HepG2 (cell line): ENCODE measurements around the gene NDST1. TPM values are rescaled to one million over a fixed set of nuclear protein-coding genes. Genes with fewer than 3 reads are reported as not detected.

ENCODE experiments used
- ATAC-seq: fragments of 200-7000 bp; cut with Tn5 transposase; 3 replicates; pipeline ENCODE4 v1.9.1; 2020; ENCODE audit warnings: mild to moderate bottlenecking, moderate library complexity
- BruUV-seq: library from RNA; stranded (reverse); fragments of 400-500 nt; replicated peaks from 2 replicates; lab custom pipeline; 2021; lab: Mats Ljungman, UMichigan
- CTCF ChIA-PET: fragments of 300-600 bp; formaldehyde crosslinking; extraction: SDS; loops from one replicate; lab custom pipeline; 2021; ENCODE audit warnings: low total read pairs, inconsistent platforms, low intra/inter-chr PET ratio; lab: Yijun Ruan, JAX
- POLR2A ChIA-PET: fragments of 350-600 bp; sonication (Branson Sonifier 250); formaldehyde crosslinking; loops from one replicate; lab custom pipeline; 2020; ENCODE audit warnings: antibody characterized with exemption, inconsistent platforms; lab: Yijun Ruan, JAX
- DNase-seq: peaks from one replicate; pipeline ENCODE4 v3.0.0-alpha.2; 2015; ENCODE audit warnings: low spot score
- FAIRE-seq: peaks from 3 replicates; lab custom pipeline; 2011; peaks lifted over from hg19 to GRCh38; lab: Jason Lieb, UNC
- H2AFZ ChIP-seq: one replicate; pipeline ENCODE4 v1.6.1; 2011; ENCODE audit warnings: low read length, inconsistent platforms
- H3K27ac ChIP-seq: fragments of 300-600 bp; 3 replicates; pipeline ENCODE4 v1.8.0; 2011; ENCODE audit warnings: mixed run types, mild to moderate bottlenecking, mixed read lengths, low read length, inconsistent platforms; ENCODE audit not compliant: insufficient read depth; ENCODE audit errors: extremely low read length
- H3K27me3 ChIP-seq, 2 experiments: fragments of 200-600 bp in 1 of 2; 2 replicates in 1 of 2; 3 replicates in 1 of 2; pipeline versions ENCODE4 v1.6.0 to v1.8.0; 2011; ENCODE audit warnings: low read length in 2 of 2, mild to moderate bottlenecking in 2 of 2, moderate library complexity in 2 of 2, inconsistent platforms in 1 of 2; ENCODE audit not compliant: insufficient read depth in 2 of 2, control insufficient read depth in 1 of 2
- H3K36me3 ChIP-seq, 2 experiments: fragments of 200-600 bp in 1 of 2; replicated peaks in 1 of 2; 2 replicates in 1 of 2; 3 replicates in 1 of 2; pipeline versions ENCODE4 v1.5.1 to v1.8.0; 2011; ENCODE audit warnings: low read length in 2 of 2, inconsistent platforms in 1 of 2; ENCODE audit not compliant: insufficient read depth in 2 of 2, control insufficient read depth in 1 of 2
- H3K4me1 ChIP-seq: 2 replicates; pipeline ENCODE4 v1.5.1; 2012; ENCODE audit warnings: low read length, inconsistent platforms; ENCODE audit not compliant: insufficient read depth
- H3K4me2 ChIP-seq: 2 replicates; pipeline ENCODE4 v1.6.0; 2011; ENCODE audit warnings: low read depth, low read length, inconsistent platforms
- H3K4me3 ChIP-seq, 3 experiments: fragments of 200-600 bp in 1 of 3; sonication (generic), shearing (Covaris generic) in 1 of 3; replicated peaks in 1 of 3; 2 replicates each; pipeline ENCODE4 v1.5.1; 2011 to 2016; ENCODE audit warnings: low read length in 3 of 3, inconsistent platforms in 2 of 3, low read depth in 2 of 3, mild to moderate bottlenecking in 2 of 3, control low read depth in 1 of 3, mixed read lengths in 1 of 3; ENCODE audit not compliant: insufficient read depth in 1 of 3
- H3K79me2 ChIP-seq: one replicate; pipeline ENCODE4 v1.6.1; 2011; ENCODE audit warnings: low read length, inconsistent platforms; ENCODE audit not compliant: insufficient read depth
- H3K9ac ChIP-seq: 2 replicates; pipeline ENCODE4 v1.6.0; 2011; ENCODE audit warnings: mild to moderate bottlenecking, low read depth, low read length, inconsistent platforms; ENCODE audit not compliant: insufficient read depth
- H3K9me3 ChIP-seq: 2 replicates; pipeline ENCODE4 v1.5.1; 2012; ENCODE audit warnings: mild to moderate bottlenecking, low read length
- H4K20me1 ChIP-seq: 2 replicates; pipeline ENCODE4 v1.6.0; 2011; ENCODE audit warnings: inconsistent platforms, mild to moderate bottlenecking, low read length, moderate library complexity; ENCODE audit not compliant: insufficient read depth
- CBFB ChIP-seq: sonication (generic); formaldehyde crosslinking; IDR thresholded peaks from 2 replicates; pipeline ENCODE4 v1.4.0; 2020; ENCODE audit warnings: missing genetic modification reagents
- CREM ChIP-seq, 2 experiments: sonication (generic) in 1 of 2; formaldehyde crosslinking in 1 of 2; IDR thresholded peaks; 2 replicates each; pipeline versions ENCODE4 v1.4.0 to v1.6.1; 2016 to 2020; ENCODE audit warnings: antibody characterized with exemption in 1 of 2, mild to moderate bottlenecking in 1 of 2, missing genetic modification reagents in 1 of 2
- IRF2 ChIP-seq: IDR thresholded peaks from 2 replicates; pipeline ENCODE4 v1.6.1; 2018; ENCODE audit warnings: missing genetic modification reagents, missing compliant biosample characterization
- KLF12 ChIP-seq: sonication (generic); formaldehyde crosslinking; IDR thresholded peaks from 2 replicates; pipeline ENCODE4 v1.4.0; 2020; ENCODE audit warnings: missing genetic modification reagents, borderline replicate concordance
- MEIS2 ChIP-seq: sonication (generic); formaldehyde crosslinking; IDR thresholded peaks from 2 replicates; pipeline ENCODE4 v1.9.0; 2021; ENCODE audit warnings: mild to moderate bottlenecking, missing genetic modification reagents
- MIER3 ChIP-seq: IDR thresholded peaks from 2 replicates; pipeline ENCODE4 v1.6.1; 2016; ENCODE audit warnings: missing compliant biosample characterization, borderline replicate concordance
- MXI1 ChIP-seq: IDR thresholded peaks from 3 replicates; pipeline ENCODE4 v1.6.1; 2012; ENCODE audit warnings: low read depth, low read length, inconsistent platforms, borderline replicate concordance
- REL ChIP-seq: sonication (generic); formaldehyde crosslinking; conservative IDR thresholded peaks from 2 replicates; pipeline ENCODE4 v1.8.0; 2022; ENCODE audit warnings: mild to moderate bottlenecking, missing genetic modification reagents, moderate library complexity
- SATB2 ChIP-seq: sonication (generic); formaldehyde crosslinking; IDR thresholded peaks from 2 replicates; pipeline ENCODE4 v1.5.0; 2020; ENCODE audit warnings: missing genetic modification reagents
- ZNF12 ChIP-seq: sonication (generic); formaldehyde crosslinking; IDR thresholded peaks from 2 replicates; pipeline ENCODE4 v1.5.0; 2020; ENCODE audit warnings: missing genetic modification reagents
- ZNF33B ChIP-seq: sonication (generic); formaldehyde crosslinking; IDR thresholded peaks from 2 replicates; pipeline ENCODE4 v1.5.1; 2020; ENCODE audit warnings: mild to moderate bottlenecking, missing genetic modification reagents
- ZNF562 ChIP-seq: sonication (generic); formaldehyde crosslinking; IDR thresholded peaks from 2 replicates; pipeline ENCODE4 v1.8.0; 2022; ENCODE audit warnings: missing genetic modification reagents, borderline replicate concordance
- ZNF598 ChIP-seq: sonication (generic); formaldehyde crosslinking; IDR thresholded peaks from 2 replicates; pipeline ENCODE4 v1.5.1; 2020; ENCODE audit warnings: mild to moderate bottlenecking, missing genetic modification reagents, borderline replicate concordance
- WGBS: methylation state at CpG from one replicate; pipeline ENCODE4 v1.1.6; 2017; ENCODE audit warnings: low lambda C conversion rate; 5-methylcytosine and 5-hydroxymethylcytosine counted together
- in situ Hi-C: cut with HindIII; loops from 2 replicates; pipeline ENCODE4 v1.10.0; 2017; ENCODE audit warnings: low pct_unique_long_range_greater_than_20kb; ENCODE audit not compliant: extremely low pct_ligation_motif_present
- intact Hi-C: fragments of 100-400 bp; cut with micrococcal nuclease; formaldehyde crosslinking; loops from one replicate; pipeline ENCODE4 v1.10.0; 2022; ENCODE audit not compliant: unreplicated experiment
- polyA plus RNA-seq, 8 experiments: library from polyadenylated mRNA; depleted of rRNA in 3 of 8; stranded (reverse) in 7 of 8; unstranded in 1 of 8; fragments of >200 nt; fragmentation: Illumina TruSeq in 4 of 8; extraction: Trizol in 4 of 8; gene quantifications; 2 replicates each; pipeline versions ENCODE4 v1.2.1 to v1.2.3, GENCODE V29; 2011 to 2016; ENCODE audit warnings: low read depth in 4 of 8, missing spikeins in 1 of 8, mixed read lengths in 1 of 8; ENCODE audit not compliant: insufficient read depth in 1 of 8
- total RNA-seq, 5 experiments: library from RNA; depleted of rRNA; stranded (reverse); fragments of >200 nt; fragmentation: Illumina TruSeq; extraction: Trizol; gene quantifications; 2 replicates each; pipeline ENCODE4 v1.2.3, GENCODE V29; 2016; ENCODE audit warnings: low read depth in 1 of 5
- TF ChIP-seq, protein P1 (sequence below): IDR thresholded peaks from 2 replicates; pipeline ENCODE4 v1.6.1; 2016; ENCODE audit warnings: control low read depth
- TF ChIP-seq, protein P2 (sequence below): sonication (generic); formaldehyde crosslinking; IDR thresholded peaks from 2 replicates; pipeline ENCODE4 v1.8.1; 2023; ENCODE audit warnings: mild to moderate bottlenecking, inconsistent platforms, moderate library complexity, missing genetic modification reagents, borderline replicate concordance
- TF ChIP-seq, protein P3 (sequence below): sonication (generic); formaldehyde crosslinking; IDR thresholded peaks from 2 replicates; pipeline ENCODE4 v1.4.0; 2020; ENCODE audit warnings: low read depth, mild to moderate bottlenecking, missing genetic modification reagents

The NDST1 gene
- total and polyA plus RNA-seq, 2 of the 13 experiments (the other 11 are each of a cell fraction or from before 2014, with no cell fraction given): 23.8 to 26.2 TPM

GRCh38 chr5:150542933-150543445, 35.1 kb downstream of the NDST1 start:
- H3K9ac ChIP-seq: peak overlapping the region; percentile 70
- 2% methylated on average over 9 of the region's 12 CpGs for WGBS
- in situ Hi-C loops (loop anchor here (10.0 kb wide), 1 partner anchor 88 kb away; no protein-coding TSS in a partner anchor), intact Hi-C loops (loop anchor here (2.0 to 5.0 kb wide), 2 partner anchors 20 to 41 kb away; no protein-coding TSS in a partner anchor)
- ATAC-seq (peak; percentile 89), FAIRE-seq (peak; percentile 99), DNase-seq (peak; percentile 98)
- H3K79me2 ChIP-seq: no peaks in the 10 kb centered on the region
- peak overlapping the region; percentile 73 for H3K4me2 ChIP-seq
- no peaks in the 10 kb centered on the region for H3K9me3 ChIP-seq
- peaks cover 14 to 53% of the 10 kb centered on the region in 2 experiments for H3K36me3 ChIP-seq
- no TSS peak for BruUV-seq
- no peak overlapping the region for H2AFZ ChIP-seq
- peak overlapping the region; percentile 89 for H3K27ac ChIP-seq
- ChIA-PET CTCF (interaction anchor here (1.2 to 2.8 kb wide), 2 partner anchors 26 to 84 kb away, joined by 3 to 51 read pairs; no protein-coding TSS in a partner anchor), POLR2A (interaction anchor here (0.6 to 3.6 kb wide), 21 partner anchors 13 to 404 kb away, joined by 3 to 86 read pairs (median 6); partner anchors contain the start of gene RPS14)
- H4K20me1 ChIP-seq: no peaks in the 10 kb centered on the region
- peaks cover 55% of the 10 kb centered on the region for H3K4me1 ChIP-seq
- peak overlapping the region in 1 of 3 experiments; percentile 47; a peak in 2 of 6 replicates for H3K4me3 ChIP-seq
- no peaks in the 10 kb centered on the region for H3K27me3 ChIP-seq
- TF ChIP-seq, protein P1, sequence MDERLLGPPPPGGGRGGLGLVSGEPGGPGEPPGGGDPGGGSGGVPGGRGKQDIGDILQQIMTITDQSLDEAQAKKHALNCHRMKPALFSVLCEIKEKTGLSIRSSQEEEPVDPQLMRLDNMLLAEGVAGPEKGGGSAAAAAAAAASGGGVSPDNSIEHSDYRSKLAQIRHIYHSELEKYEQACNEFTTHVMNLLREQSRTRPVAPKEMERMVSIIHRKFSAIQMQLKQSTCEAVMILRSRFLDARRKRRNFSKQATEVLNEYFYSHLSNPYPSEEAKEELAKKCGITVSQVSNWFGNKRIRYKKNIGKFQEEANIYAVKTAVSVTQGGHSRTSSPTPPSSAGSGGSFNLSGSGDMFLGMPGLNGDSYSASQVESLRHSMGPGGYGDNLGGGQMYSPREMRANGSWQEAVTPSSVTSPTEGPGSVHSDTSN: peak; percentile 73
- TF ChIP-seq KLF12: peak; percentile 93; the same call in 1 of the 2 replicates
- peak; percentile 100 for TF ChIP-seq MIER3 (CRISPR knock-in tag)
- TF ChIP-seq IRF2 (CRISPR knock-in tag): peak; percentile 99
- peak; percentile 96 for TF ChIP-seq CREM (IDR thresholded peaks at IDR 0.05)
- no peak for TF ChIP-seq CREM (CRISPR knock-in tag; IDR thresholded peaks at IDR 0.05)
- TF ChIP-seq ZNF562 (CRISPR knock-in tag): no peak
- TF ChIP-seq, protein P2, sequence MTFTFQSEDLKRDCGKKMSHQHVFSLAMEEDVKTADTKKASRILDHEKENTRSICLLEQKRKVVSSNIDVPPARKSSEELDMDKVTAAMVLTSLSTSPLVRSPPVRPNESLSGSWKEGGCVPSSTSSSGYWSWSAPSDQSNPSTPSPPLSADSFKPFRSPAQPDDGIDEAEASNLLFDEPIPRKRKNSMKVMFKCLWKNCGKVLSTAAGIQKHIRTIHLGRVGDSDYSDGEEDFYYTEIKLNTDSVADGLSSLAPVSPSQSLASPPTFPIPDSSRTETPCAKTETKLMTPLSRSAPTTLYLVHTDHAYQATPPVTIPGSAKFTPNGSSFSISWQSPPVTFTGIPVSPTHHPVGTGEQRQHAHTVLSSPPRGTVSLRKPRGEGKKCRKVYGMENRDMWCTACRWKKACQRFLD (CRISPR knock-in tag): no peak
- TF ChIP-seq, protein P3, sequence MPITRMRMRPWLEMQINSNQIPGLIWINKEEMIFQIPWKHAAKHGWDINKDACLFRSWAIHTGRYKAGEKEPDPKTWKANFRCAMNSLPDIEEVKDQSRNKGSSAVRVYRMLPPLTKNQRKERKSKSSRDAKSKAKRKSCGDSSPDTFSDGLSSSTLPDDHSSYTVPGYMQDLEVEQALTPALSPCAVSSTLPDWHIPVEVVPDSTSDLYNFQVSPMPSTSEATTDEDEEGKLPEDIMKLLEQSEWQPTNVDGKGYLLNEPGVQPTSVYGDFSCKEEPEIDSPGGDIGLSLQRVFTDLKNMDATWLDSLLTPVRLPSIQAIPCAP (CRISPR knock-in tag): no peak
- TF ChIP-seq MXI1: peak; percentile 96; the same call in 2 of the 3 replicates
- peak; percentile 98 for TF ChIP-seq CBFB (CRISPR knock-in tag)
- no peak for TF ChIP-seq SATB2
- TF ChIP-seq MEIS2 (CRISPR knock-in tag): peak; percentile 100
- no peak for TF ChIP-seq ZNF33B (CRISPR knock-in tag)
- no peak; the same call in 1 of the 2 replicates for TF ChIP-seq REL
- TF ChIP-seq ZNF598 (CRISPR knock-in tag): no peak
- TF ChIP-seq ZNF12 (CRISPR knock-in tag): peak; percentile 63; the same call in 1 of the 2 replicates
